ENCODE data around the gene POLD2.
A peak's percentile ranks its signal among the peaks of the same experiment; 100 is the strongest.

POLD2 gene

GRCh38 chr7:44082541-44083207 lies 40.7 kb downstream of the POLD2 start:
- peak; percentile 93 to 97 for DNase-seq (ENCODE audit: low read depth in 2 of 2)

GRCh38 chr7:44081266-44081748 lies 42.0 kb downstream of the POLD2 start:
- DNase-seq (ENCODE audit: low read depth in 2 of 2), result no peak

- DNase-seq (ENCODE audit: low read depth in 2 of 2), result no peak
Measured at GRCh38 chr7:44080686-44081265, 42.6 kb downstream of the POLD2 start.

GRCh38 chr7:44080118-44080517 lies 43.2 kb downstream of the POLD2 start:
- DNase-seq (ENCODE audit: low read depth in 2 of 2), result no peak

GRCh38 chr7:44079331-44080021 lies 43.9 kb downstream of the POLD2 start:
- no peak for DNase-seq (ENCODE audit: low read depth in 2 of 2)

- no peak for DNase-seq (ENCODE audit: low read depth in 2 of 2)
Measured at GRCh38 chr7:44078521-44078920, 44.8 kb downstream of the POLD2 start.

GRCh38 chr7:44077681-44078091 lies 45.7 kb downstream of the POLD2 start:
- DNase-seq (ENCODE audit: low read depth in 2 of 2), result no peak

GRCh38 chr7:44077061-44077460 lies 46.3 kb downstream of the POLD2 start:
- DNase-seq (ENCODE audit: low read depth in 2 of 2), result no peak

GRCh38 chr7:44076101-44076895 lies 47.0 kb downstream of the POLD2 start:
- no peak for DNase-seq (ENCODE audit: low read depth in 2 of 2)

- DNase-seq (ENCODE audit: low read depth in 2 of 2), result no peak
Measured at GRCh38 chr7:44075296-44076075, 47.9 kb downstream of the POLD2 start.

GRCh38 chr7:44074349-44074695 lies 49.0 kb downstream of the POLD2 start:
- DNase-seq (ENCODE audit: low read depth in 2 of 2), result no peak

- no peak for DNase-seq (ENCODE audit: low read depth in 2 of 2)
Measured at GRCh38 chr7:44073664-44074348, 49.5 kb downstream of the POLD2 start.

GRCh38 chr7:44072364-44073231 lies 50.8 kb downstream of the POLD2 start:
- no peak for DNase-seq (ENCODE audit: low read depth in 2 of 2)

- DNase-seq (ENCODE audit: low read depth in 2 of 2), result no peak
Measured at GRCh38 chr7:44071726-44072363, 51.5 kb downstream of the POLD2 start.

- no peak for DNase-seq (ENCODE audit: low read depth in 2 of 2)
Measured at GRCh38 chr7:44068054-44068453, 55.3 kb downstream of the POLD2 start.

- DNase-seq (ENCODE audit: low read depth in 2 of 2), result no peak
Measured at GRCh38 chr7:44067064-44067951, 56.0 kb downstream of the POLD2 start.

GRCh38 chr7:44066494-44067063 lies 56.8 kb downstream of the POLD2 start:
- DNase-seq (ENCODE audit: low read depth in 2 of 2), result no peak

- DNase-seq (ENCODE audit: low read depth in 2 of 2), result no peak
Measured at GRCh38 chr7:44066111-44066460, 57.3 kb downstream of the POLD2 start.
